Parathyroid adenoma (tissue), 2 donors: Measurements from ENCODE around the gene CTSF.
A peak's percentile ranks its signal among the peaks of the same experiment; 100 is the strongest.

Source experiments
- H2AFZ ChIP-seq: fragments of 300-600 bp; sonication (generic); one replicate; pipeline ENCODE4 v1.7.0; 2017; ENCODE audit warnings: antibody characterized with exemption, mild to moderate bottlenecking
- H3K27ac ChIP-seq: fragments of 300-600 bp; sonication (generic); one replicate; pipeline ENCODE4 v1.7.0; 2017
- H3K27me3 ChIP-seq: fragments of 300-600 bp; sonication (generic); one replicate; pipeline ENCODE4 v1.7.0; 2017; ENCODE audit warnings: low read length; ENCODE audit not compliant: control insufficient read depth, insufficient read depth
- H3K36me3 ChIP-seq: fragments of 300-600 bp; sonication (generic); one replicate; pipeline ENCODE4 v1.7.0; 2017; ENCODE audit warnings: low read length; ENCODE audit not compliant: control insufficient read depth, insufficient read depth
- H3K4me1 ChIP-seq: fragments of 300-600 bp; sonication (generic); one replicate; pipeline ENCODE4 v1.7.0; 2017; ENCODE audit warnings: control low read depth
- H3K4me2 ChIP-seq: fragments of 300-600 bp; sonication (generic); one replicate; pipeline ENCODE4 v1.7.0; 2017; ENCODE audit warnings: low read length
- H3K4me3 ChIP-seq: fragments of 300-600 bp; sonication (generic); one replicate; pipeline ENCODE4 v1.7.0; 2017; ENCODE audit warnings: low read depth, low read length
- H3K79me2 ChIP-seq: fragments of 300-600 bp; sonication (generic); one replicate; pipeline ENCODE4 v1.7.0; 2017; ENCODE audit warnings: control low read depth
- H3K9ac ChIP-seq: fragments of 300-600 bp; sonication (generic); one replicate; pipeline ENCODE4 v1.7.0; 2017; ENCODE audit warnings: mild to moderate bottlenecking
- H3K9me3 ChIP-seq: fragments of 300-600 bp; sonication (generic); one replicate; pipeline ENCODE4 v1.7.0; 2017; ENCODE audit warnings: low read length; ENCODE audit not compliant: control insufficient read depth
- CTCF ChIP-seq: fragments of 300-600 bp; sonication (generic); IDR thresholded peaks from one replicate; pipeline ENCODE4 v1.7.0; 2017; ENCODE audit warnings: antibody characterized with exemption, mild to moderate bottlenecking
- donor health status: primary hyperparathyroidism.

Gene CTSF

DNA sequence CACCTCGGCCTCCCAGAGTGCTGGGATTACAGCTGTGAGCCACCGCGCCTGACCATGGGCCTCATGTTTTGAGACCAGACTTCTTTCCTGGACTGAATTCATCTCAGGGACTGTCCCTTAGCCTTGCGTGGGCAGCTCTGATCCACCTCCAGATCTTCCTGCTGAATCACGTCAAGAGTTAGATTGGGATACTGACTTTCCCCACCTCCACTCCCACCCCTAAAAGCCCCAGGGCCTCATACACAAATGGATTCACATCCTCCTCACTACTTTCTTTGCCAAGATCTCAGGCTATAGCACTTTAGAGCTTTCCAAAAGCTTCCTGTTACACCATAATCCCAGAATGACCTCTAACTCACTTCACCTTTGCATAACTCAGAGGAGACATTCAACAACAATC, 12.4 kb upstream of the CTSF start:
- H3K4me1 ChIP-seq = no peaks in the 10 kb centered on the region
- no peak for TF ChIP-seq CTCF
- no peaks in the 10 kb centered on the region for H3K27me3 ChIP-seq
- H3K27ac ChIP-seq = no peak overlapping the region
- no peaks in the 10 kb centered on the region for H3K36me3 ChIP-seq
- no peak overlapping the region for H3K9ac ChIP-seq
- no peak overlapping the region for H3K4me2 ChIP-seq
- H3K4me3 ChIP-seq = no peak overlapping the region
- H3K9me3 ChIP-seq = no peaks in the 10 kb centered on the region
- H2AFZ ChIP-seq = no peak overlapping the region
- H3K79me2 ChIP-seq = no peaks in the 10 kb centered on the region

- no peaks in the 10 kb centered on the region for H3K36me3 ChIP-seq
- H3K9me3 ChIP-seq = no peaks in the 10 kb centered on the region
- no peaks in the 10 kb centered on the region for H3K27me3 ChIP-seq
- no peaks in the 10 kb centered on the region for H3K4me1 ChIP-seq
- H3K27ac ChIP-seq = no peak overlapping the region
- H3K4me2 ChIP-seq = no peak overlapping the region
- H2AFZ ChIP-seq = peak overlapping the region; percentile 33
- H3K9ac ChIP-seq = no peak overlapping the region
- no peaks in the 10 kb centered on the region for H3K79me2 ChIP-seq
- H3K4me3 ChIP-seq = no peak overlapping the region
- TF ChIP-seq CTCF = peak; percentile 62
Measured at GRCh38 chr11:66579017-66579606, 10.7 kb upstream of the CTSF start.

DNA sequence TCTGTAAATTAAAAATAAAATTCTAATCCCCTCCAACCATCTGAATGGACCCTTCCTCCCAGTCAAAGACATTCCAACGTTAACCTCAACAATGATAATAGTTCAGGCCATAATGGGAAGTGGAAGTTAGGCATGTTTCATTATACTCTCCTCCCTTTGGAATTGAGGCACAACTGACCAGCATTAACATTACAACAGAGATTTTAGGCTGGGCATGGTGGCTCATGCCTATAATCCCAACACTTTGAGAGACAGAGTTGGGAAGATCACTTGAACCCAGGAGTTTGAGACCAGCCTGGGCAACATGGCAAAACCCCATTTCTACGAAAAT, 2.4 kb upstream of the CTSF start:
- Histone ChIP-seq H3K27ac (no peak overlapping the region), H3K4me2 (no peak overlapping the region), H2AFZ (no peak overlapping the region), H3K9me3 (no peaks in the 10 kb centered on the region), H3K79me2 (no peaks in the 10 kb centered on the region), H3K36me3 (no peaks in the 10 kb centered on the region), H3K9ac (no peak overlapping the region), H3K4me3 (no peak overlapping the region), H3K4me1 (no peaks in the 10 kb centered on the region), H3K27me3 (no peaks in the 10 kb centered on the region)
- TF ChIP-seq CTCF = no peak

GRCh38 chr11:66570079-66570849, 1.9 kb upstream of the CTSF start:
- no peak for TF ChIP-seq CTCF
- Histone ChIP-seq H3K9ac (no peak overlapping the region), H3K79me2 (no peaks in the 10 kb centered on the region)

DNA sequence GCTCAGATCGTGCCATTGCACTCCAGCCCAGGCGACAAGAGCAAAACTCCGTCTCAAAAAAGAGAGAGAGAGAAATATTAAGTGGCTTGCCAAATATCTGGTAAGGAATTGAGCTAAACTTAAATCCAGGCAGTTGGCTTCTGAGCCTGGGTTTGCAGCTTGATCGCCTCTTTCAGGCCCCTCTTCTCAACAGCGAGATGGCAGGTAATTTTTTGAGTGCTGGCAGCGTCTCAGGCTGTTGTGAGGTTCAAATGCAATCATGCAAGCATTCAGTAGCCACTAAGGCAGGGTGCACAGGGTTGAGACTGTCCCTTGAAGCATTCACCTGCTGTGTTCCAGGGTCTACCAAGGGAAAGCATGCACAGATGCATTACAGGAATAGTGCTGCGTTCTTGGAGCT, 670 bp upstream of the CTSF start:
- Histone ChIP-seq H3K79me2 (no peaks in the 10 kb centered on the region), H3K9me3 (no peaks in the 10 kb centered on the region), H2AFZ (no peak overlapping the region), H3K36me3 (no peaks in the 10 kb centered on the region), H3K4me3 (no peak overlapping the region), H3K9ac (no peak overlapping the region), H3K27me3 (no peaks in the 10 kb centered on the region), H3K4me2 (no peak overlapping the region), H3K27ac (no peak overlapping the region), H3K4me1 (no peaks in the 10 kb centered on the region)
- no peak for TF ChIP-seq CTCF

More at GRCh38 chr11:66570079-66570849, 1.9 kb upstream of the CTSF start:
- no peaks in the 10 kb centered on the region for H3K9me3 ChIP-seq
- H3K27ac ChIP-seq = no peak overlapping the region
- no peak overlapping the region for H2AFZ ChIP-seq
- H3K4me2 ChIP-seq = no peak overlapping the region
- no peaks in the 10 kb centered on the region for H3K36me3 ChIP-seq
- H3K4me1 ChIP-seq = no peaks in the 10 kb centered on the region
- H3K4me3 ChIP-seq = no peak overlapping the region
- no peaks in the 10 kb centered on the region for H3K27me3 ChIP-seq
